Left lung (tissue), 10 donors: ENCODE measurements around the gene PIK3R2. TPM values are rescaled to one million over a fixed set of nuclear protein-coding genes. Genes with fewer than 3 reads are reported as not detected.

ENCODE experiments used
- ATAC-seq: fragments of 200-7000 bp; cut with Tn5 transposase; one replicate; pipeline ENCODE4 v1.9.1; 2020; ENCODE audit warnings: moderate library complexity
- DNase-seq, 4 donors: peaks; one replicate each; pipeline ENCODE4 v3.0.0-alpha.2; 2013 to 2020
- H3K27ac ChIP-seq, 2 donors: fragments of 200-600 bp; sonication (generic) in 1 of 2; one replicate each; pipeline versions ENCODE4 v1.5.0 to v1.8.0; 2020 to 2021
- H3K27me3 ChIP-seq, 2 donors: fragments of 200-600 bp; sonication (generic) in 1 of 2; one replicate each; pipeline versions ENCODE4 v1.5.0 to v1.8.0; 2020 to 2021
- H3K36me3 ChIP-seq, 2 donors: fragments of 200-600 bp; sonication (generic) in 1 of 2; one replicate each; pipeline versions ENCODE4 v1.5.0 to v1.8.0; 2020 to 2021
- H3K4me1 ChIP-seq, 2 donors: fragments of 200-600 bp; one replicate each; pipeline ENCODE4 v1.8.0; 2021
- H3K4me3 ChIP-seq, 2 donors: fragments of 200-600 bp; sonication (generic) in 1 of 2; one replicate each; pipeline versions ENCODE4 v1.5.0 to v1.8.0; 2020 to 2021; ENCODE audit warnings: mild to moderate bottlenecking in 1 of 2
- H3K9me3 ChIP-seq, 2 donors: fragments of 200-600 bp; sonication (generic) in 1 of 2; one replicate each; pipeline versions ENCODE4 v1.5.0 to v1.8.0; 2020 to 2021
- intact Hi-C, 2 donors: fragments of 100-400 bp; cut with DNase I; formaldehyde crosslinking; loops; one replicate each; pipeline versions ENCODE4 v1.11.2 to v1.14.2; 2022
- polyA plus RNA-seq, 6 donors: library from polyadenylated mRNA; unstranded; fragments of 120-200 nt; gene quantifications; one replicate each; pipeline ENCODE4 v1.2.1, GENCODE V29; 2013; ENCODE audit not compliant: insufficient read length in 6 of 6
- total RNA-seq, 2 donors: library from RNA; stranded (reverse); fragmentation: NEBNext Ultra II Directional; extraction: Animal tissue kit (Norgen Biotek cat#: 25700); gene quantifications; one replicate each; pipeline ENCODE4 v1.2.1, GENCODE V29; 2021
- TF ChIP-seq, protein P1 (sequence below), 2 donors: fragments of 200-600 bp; sonication (generic) in 1 of 2; IDR thresholded peaks; one replicate each; pipeline versions ENCODE4 v1.5.0 to v1.8.0; 2021; ENCODE audit warnings: antibody characterized with exemption in 2 of 2
- donor health status: DM: no; HTN: yes; CAD: no.
- donor health status: DM: no; HTN: no; CAD: no.

Gene PIK3R2
- total and polyA plus RNA-seq, 8 donors = 25.7 to 37.7 (median 32.5) TPM

DNA sequence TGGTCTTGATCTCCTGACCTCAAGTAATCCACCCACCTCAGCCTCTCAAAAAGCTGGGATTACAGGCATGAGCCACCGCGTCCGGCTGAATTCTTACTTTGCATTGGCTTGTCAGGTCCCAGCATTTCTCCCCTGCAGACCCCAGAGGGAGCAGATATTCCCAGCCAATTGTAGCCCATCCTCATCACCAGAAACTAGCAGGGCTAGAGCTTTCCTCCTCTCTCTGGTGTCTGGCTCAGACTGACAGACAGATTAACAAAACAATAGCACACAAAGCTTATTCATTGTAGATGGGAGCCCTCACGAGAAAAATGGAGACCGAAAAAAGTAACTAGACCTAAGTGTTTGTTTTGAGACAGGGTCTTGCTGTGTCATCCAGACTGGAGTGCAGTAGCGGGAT is 32.6 kb downstream of the PIK3R2 start:
- no peak for DNase-seq
- no peak overlapping the region for H3K4me3 ChIP-seq
- H3K4me1 ChIP-seq = peaks cover 0 to 8% of the 10 kb centered on the region in 2 donors
- no peaks in the 10 kb centered on the region for H3K9me3 ChIP-seq
- intact Hi-C loops = no loop called here
- no peaks in the 10 kb centered on the region for H3K27me3 ChIP-seq
- TF ChIP-seq, protein P1, sequence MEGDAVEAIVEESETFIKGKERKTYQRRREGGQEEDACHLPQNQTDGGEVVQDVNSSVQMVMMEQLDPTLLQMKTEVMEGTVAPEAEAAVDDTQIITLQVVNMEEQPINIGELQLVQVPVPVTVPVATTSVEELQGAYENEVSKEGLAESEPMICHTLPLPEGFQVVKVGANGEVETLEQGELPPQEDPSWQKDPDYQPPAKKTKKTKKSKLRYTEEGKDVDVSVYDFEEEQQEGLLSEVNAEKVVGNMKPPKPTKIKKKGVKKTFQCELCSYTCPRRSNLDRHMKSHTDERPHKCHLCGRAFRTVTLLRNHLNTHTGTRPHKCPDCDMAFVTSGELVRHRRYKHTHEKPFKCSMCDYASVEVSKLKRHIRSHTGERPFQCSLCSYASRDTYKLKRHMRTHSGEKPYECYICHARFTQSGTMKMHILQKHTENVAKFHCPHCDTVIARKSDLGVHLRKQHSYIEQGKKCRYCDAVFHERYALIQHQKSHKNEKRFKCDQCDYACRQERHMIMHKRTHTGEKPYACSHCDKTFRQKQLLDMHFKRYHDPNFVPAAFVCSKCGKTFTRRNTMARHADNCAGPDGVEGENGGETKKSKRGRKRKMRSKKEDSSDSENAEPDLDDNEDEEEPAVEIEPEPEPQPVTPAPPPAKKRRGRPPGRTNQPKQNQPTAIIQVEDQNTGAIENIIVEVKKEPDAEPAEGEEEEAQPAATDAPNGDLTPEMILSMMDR (IDR thresholded peaks at IDR 0.05) = no peak
- no peak for ATAC-seq
- H3K36me3 ChIP-seq = no peaks in the 10 kb centered on the region
- H3K27ac ChIP-seq = no peak overlapping the region

- intact Hi-C loops = no loop called here
Measured at GRCh38 chr19:18190278-18190677, 37.3 kb downstream of the PIK3R2 start.

GRCh38 chr19:18191640-18192062 is 38.7 kb downstream of the PIK3R2 start:
- DNase-seq (peak in 1 of 4 donors; percentile 37), ATAC-seq (no peak)
- Histone ChIP-seq H3K4me1 (peaks cover 16 to 24% of the 10 kb centered on the region in 2 donors), H3K4me3 (peak overlapping the region; percentile 40 to 87), H3K36me3 (peaks cover 0 to 11% of the 10 kb centered on the region in 2 donors), H3K27ac (peak overlapping the region; percentile 93 to 100), H3K9me3 (no peaks in the 10 kb centered on the region), H3K27me3 (no peaks in the 10 kb centered on the region)
- intact Hi-C loops = no loop called here
- TF ChIP-seq, protein P1 (IDR thresholded peaks at IDR 0.05) = peak in 1 of 2 donors; percentile 29

More at GRCh38 chr19:18190278-18190677, 37.3 kb downstream of the PIK3R2 start:
- TF ChIP-seq, protein P1 (IDR thresholded peaks at IDR 0.05) = no peak
- Histone ChIP-seq H3K27ac (no peak overlapping the region), H3K4me3 (no peak overlapping the region), H3K9me3 (no peaks in the 10 kb centered on the region), H3K27me3 (no peaks in the 10 kb centered on the region), H3K4me1 (peaks cover 16 to 24% of the 10 kb centered on the region in 2 donors), H3K36me3 (no peaks in the 10 kb centered on the region)
- DNase-seq (no peak), ATAC-seq (no peak)

GRCh38 chr19:18192673-18193387 is 39.9 kb downstream of the PIK3R2 start, which contains the start of gene MPV17L2:
TSS of gene MPV17L2 (plus strand) at chr19:18193218. CDS start at chr19:18193282, 64 bp downstream.
- ATAC-seq (peak; percentile 94), DNase-seq (peak; percentile 98 to 100 (median 100))
- H3K4me3 ChIP-seq = peak within 1 kb of the TSS; percentile 67 to 87
- TF ChIP-seq, protein P1 (IDR thresholded peaks at IDR 0.05) = no peak
- H3K27me3 ChIP-seq = no peaks in the 10 kb centered on the region
- no peaks in the 10 kb centered on the region for H3K9me3 ChIP-seq
- H3K4me1 ChIP-seq = peaks cover 16 to 24% of the 10 kb centered on the region in 2 donors
- intact Hi-C loops = no loop called here
- peaks cover 0 to 20% of the 10 kb centered on the region in 2 donors for H3K36me3 ChIP-seq
- peak within 1 kb of the TSS; percentile 93 to 100 for H3K27ac ChIP-seq

DNA sequence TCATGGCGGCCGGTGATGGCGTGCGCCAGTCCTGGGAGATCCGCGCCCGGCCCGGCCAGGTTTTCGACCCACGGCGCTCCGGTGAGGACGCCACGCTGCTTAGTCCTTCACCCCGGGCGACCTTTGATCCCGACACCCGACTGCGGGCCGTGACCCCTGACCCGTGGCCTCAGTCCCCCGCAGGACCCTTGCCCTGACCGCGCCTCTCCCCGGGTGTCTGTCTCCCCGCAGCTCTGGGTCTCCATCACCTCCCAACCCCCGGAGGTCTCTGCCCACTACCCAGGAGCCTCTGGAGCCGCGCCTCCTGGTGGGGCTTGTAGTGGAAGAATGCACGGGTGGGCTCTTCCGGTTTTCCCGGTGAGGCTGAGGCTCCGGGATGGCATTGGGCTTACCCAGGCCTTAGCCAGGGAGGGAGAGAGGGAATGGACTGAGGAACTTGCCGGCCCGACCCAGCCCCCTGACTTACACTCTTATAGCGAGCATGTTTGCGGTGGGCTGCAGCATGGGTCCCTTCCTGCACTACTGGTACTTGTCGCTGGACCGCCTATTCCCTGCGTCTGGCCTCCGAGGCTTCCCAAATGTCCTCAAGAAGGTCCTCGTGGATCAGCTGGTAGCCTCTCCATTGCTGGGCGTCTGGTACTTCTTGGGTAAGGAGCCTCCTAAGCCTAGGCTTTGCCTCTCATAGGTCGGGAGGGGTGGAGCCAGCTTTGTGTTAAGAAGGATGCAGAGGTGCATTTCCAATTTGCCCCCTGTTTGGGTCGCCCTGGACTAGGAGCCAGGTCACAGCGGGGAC is 40.6 kb downstream of the PIK3R2 start:
- Histone ChIP-seq H3K9me3 (no peaks in the 10 kb centered on the region), H3K4me3 (peak overlapping the region; percentile 67 to 87), H3K4me1 (peaks cover 16 to 24% of the 10 kb centered on the region in 2 donors), H3K27ac (peak overlapping the region; percentile 37 to 93), H3K36me3 (peaks cover 0 to 28% of the 10 kb centered on the region in 2 donors), H3K27me3 (no peaks in the 10 kb centered on the region)
- ATAC-seq (peak; percentile 1), DNase-seq (peak in 1 of 4 donors; percentile 38)
- TF ChIP-seq, protein P1 (IDR thresholded peaks at IDR 0.05) = no peak
- intact Hi-C loops = no loop called here
